ENCODE measurements around the gene CPOX. TPM values are rescaled to one million over a fixed set of nuclear protein-coding genes. Genes with fewer than 3 reads are reported as not detected.

Gene CPOX
- total RNA-seq, 3 donors from 2014 or later, result 16.2 to 17.9 (median 17.6) TPM

DNA sequence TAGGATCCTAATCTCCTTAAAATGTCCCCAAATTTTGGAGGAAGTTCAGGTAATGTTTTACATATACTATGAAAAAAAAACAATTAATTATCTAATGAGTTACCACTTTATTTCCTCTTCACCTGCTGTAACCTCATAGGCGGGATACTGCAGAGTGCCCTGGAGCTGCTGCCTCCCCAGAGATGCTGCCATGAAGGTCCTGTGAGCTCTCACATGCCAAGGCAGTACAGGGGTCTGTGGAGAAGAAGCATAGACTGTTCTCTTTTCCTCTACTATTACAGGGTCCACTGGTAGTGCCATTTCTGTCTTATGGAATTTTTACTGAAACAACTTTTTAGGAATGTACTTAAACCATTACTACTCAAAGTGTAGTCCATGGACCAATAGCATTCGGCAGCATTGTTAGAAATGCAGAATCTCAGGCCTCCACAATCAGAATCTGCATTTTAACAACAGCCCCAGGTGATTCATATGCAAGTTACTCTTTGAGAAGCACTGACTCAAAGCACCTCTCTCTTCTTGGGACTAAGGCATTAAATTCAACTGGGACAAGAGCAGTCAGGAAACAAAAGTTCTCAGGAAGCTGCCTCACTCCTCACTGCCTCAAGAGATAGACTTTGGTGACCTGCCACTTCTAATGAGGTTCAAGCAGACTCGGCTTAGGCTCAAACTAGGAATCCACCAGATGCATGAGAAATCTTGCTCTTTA is 30.3 kb upstream of the CPOX start:
- no peaks in the 10 kb centered on the region for H3K9me3 ChIP-seq
- no peak overlapping the region for H3K4me3 ChIP-seq
- TF ChIP-seq, protein P1, sequence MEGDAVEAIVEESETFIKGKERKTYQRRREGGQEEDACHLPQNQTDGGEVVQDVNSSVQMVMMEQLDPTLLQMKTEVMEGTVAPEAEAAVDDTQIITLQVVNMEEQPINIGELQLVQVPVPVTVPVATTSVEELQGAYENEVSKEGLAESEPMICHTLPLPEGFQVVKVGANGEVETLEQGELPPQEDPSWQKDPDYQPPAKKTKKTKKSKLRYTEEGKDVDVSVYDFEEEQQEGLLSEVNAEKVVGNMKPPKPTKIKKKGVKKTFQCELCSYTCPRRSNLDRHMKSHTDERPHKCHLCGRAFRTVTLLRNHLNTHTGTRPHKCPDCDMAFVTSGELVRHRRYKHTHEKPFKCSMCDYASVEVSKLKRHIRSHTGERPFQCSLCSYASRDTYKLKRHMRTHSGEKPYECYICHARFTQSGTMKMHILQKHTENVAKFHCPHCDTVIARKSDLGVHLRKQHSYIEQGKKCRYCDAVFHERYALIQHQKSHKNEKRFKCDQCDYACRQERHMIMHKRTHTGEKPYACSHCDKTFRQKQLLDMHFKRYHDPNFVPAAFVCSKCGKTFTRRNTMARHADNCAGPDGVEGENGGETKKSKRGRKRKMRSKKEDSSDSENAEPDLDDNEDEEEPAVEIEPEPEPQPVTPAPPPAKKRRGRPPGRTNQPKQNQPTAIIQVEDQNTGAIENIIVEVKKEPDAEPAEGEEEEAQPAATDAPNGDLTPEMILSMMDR (IDR thresholded peaks at IDR 0.05), result no peak
- intact Hi-C loops (cut with DNase I, micrococcal nuclease), result no loop called here
- no peaks in the 10 kb centered on the region for H3K36me3 ChIP-seq (ENCODE audit: low read depth)
- no peaks in the 10 kb centered on the region for H3K4me1 ChIP-seq (ENCODE audit: low read depth)
- ATAC-seq, result no peak
- DNase-seq, result no peak

DNA sequence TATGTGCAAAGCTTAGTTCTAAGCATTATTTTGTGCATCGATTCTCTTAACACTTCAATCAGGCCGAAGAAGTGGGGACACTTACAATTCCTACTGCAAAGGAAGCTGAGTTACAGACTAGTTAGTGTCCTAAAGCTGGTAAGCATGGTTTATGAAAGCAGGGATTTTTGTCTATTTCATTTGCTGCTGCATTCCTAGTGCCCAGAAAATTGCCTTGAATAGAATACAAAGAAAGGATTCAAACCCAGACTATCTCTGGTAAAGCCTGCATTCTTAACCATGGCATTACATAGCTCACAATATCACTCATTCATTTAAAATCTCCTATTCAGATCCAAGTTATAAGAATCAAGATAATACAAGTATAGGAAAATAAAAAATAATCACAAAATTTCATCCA is 24.4 kb upstream of the CPOX start:
- intact Hi-C loops (cut with DNase I, micrococcal nuclease), result no loop called here
- DNase-seq (no peak), ATAC-seq (no peak)
- Histone ChIP-seq H3K4me3 (no peak overlapping the region), H3K36me3 (ENCODE audit: low read depth) (no peaks in the 10 kb centered on the region), H3K9me3 (no peaks in the 10 kb centered on the region), H3K4me1 (ENCODE audit: low read depth) (no peaks in the 10 kb centered on the region)
- TF ChIP-seq, protein P1 (IDR thresholded peaks at IDR 0.05), result no peak

DNA sequence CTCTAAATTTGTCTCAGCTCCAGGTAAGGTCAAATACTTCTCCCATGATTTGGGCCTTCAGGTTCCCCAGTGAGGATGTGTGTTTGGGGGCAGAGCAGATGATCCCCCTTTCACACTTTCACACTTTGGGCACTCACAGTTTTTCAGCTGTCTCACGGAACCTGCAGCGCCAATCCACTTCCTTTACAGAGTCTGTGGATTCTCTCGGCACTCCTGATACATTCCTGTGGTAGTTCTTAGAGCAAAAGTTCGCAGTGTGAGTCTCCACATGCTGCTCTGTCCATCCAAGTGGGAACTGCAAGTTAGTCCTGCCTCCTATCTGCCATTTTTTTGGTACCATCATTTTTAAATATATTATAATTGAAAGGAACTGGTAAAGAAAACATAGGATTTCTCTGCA is 20.2 kb upstream of the CPOX start:
- DNase-seq, result no peak
- Histone ChIP-seq H3K4me3 (no peak overlapping the region), H3K36me3 (ENCODE audit: low read depth) (no peaks in the 10 kb centered on the region), H3K9me3 (no peaks in the 10 kb centered on the region), H3K4me1 (ENCODE audit: low read depth) (no peaks in the 10 kb centered on the region)
- intact Hi-C loops (cut with DNase I, micrococcal nuclease), result no loop called here
- TF ChIP-seq, protein P1 (IDR thresholded peaks at IDR 0.05), result no peak
- no peak for ATAC-seq

DNA sequence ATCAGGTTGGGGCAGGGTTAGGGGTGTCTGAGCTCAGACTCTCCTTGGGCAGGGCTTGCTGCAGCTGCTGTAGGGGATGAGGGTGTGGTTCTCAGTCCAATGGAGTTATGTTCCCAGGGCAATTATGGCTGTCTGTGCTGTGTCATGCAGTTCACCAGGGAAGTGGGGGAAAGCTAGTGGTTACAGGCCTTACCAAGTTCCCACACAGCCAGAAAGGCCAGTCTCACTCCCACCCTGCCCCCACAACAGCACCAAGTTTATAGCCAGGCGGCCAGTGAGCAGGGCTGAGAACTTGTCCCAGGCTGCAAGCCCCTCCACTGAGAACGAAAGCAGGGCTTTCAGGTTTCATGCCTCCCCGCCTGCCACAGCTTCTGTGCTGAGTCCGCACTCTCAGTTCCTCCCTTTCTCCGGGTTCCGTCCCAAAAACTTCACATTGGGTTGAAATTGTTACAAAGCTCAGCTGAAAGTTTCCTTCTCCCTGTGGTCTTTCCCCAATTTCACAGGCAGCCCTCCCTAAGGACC is 19.6 kb upstream of the CPOX start:
- H3K36me3 ChIP-seq (ENCODE audit: low read depth), result no peaks in the 10 kb centered on the region
- intact Hi-C loops (cut with DNase I, micrococcal nuclease), result no loop called here
- peak in 2 of 3 donors; percentile 19 to 27 for DNase-seq
- peak; percentile 40 for ATAC-seq
- H3K4me1 ChIP-seq (ENCODE audit: low read depth), result no peaks in the 10 kb centered on the region
- TF ChIP-seq, protein P1 (IDR thresholded peaks at IDR 0.05), result no peak
- no peaks in the 10 kb centered on the region for H3K9me3 ChIP-seq
- no peak overlapping the region for H3K4me3 ChIP-seq

- Histone ChIP-seq H3K4me3 (no peak overlapping the region), H3K9me3 (no peaks in the 10 kb centered on the region), H3K36me3 (ENCODE audit: low read depth) (no peaks in the 10 kb centered on the region), H3K4me1 (ENCODE audit: low read depth) (no peaks in the 10 kb centered on the region)
- intact Hi-C loops (cut with DNase I, micrococcal nuclease), result no loop called here
- TF ChIP-seq, protein P1 (IDR thresholded peaks at IDR 0.05), result no peak
- DNase-seq, result peak in 2 of 3 donors; percentile 25 to 30
- no peak for ATAC-seq
These were observed 19.2 kb upstream of the CPOX start for GRCh38 chr3:98612587-98612986.
